Lower leg skin (tissue), 3 donors: ENCODE data around the gene SH3RF3.

Experiments
- CTCF ChIP-seq, 3 donors: fragments of 450-650 bp; IDR thresholded peaks; one replicate each; pipeline ENCODE4 v1.5.1; 2016; ENCODE audit warnings: antibody characterized with exemption in 3 of 3, mild to moderate bottlenecking in 3 of 3, moderate library complexity in 2 of 3
- POLR2A ChIP-seq, 2 donors: fragments of 450-650 bp; IDR thresholded peaks; one replicate each; pipeline ENCODE4 v1.6.1; 2016 to 2017; ENCODE audit warnings: antibody characterized with exemption in 2 of 2, mild to moderate bottlenecking in 1 of 2, moderate library complexity in 1 of 2

GRCh38 chr2:109422071-109422757 is 293.2 kb downstream of the SH3RF3 start:
- TF ChIP-seq CTCF (IDR thresholded peaks at IDR 0.05) = no peak
- TF ChIP-seq POLR2A (IDR thresholded peaks at IDR 0.05) = no peak
